ENCODE results near the gene PEAR1. TPM values are rescaled to one million over a fixed set of nuclear protein-coding genes. Genes with fewer than 3 reads are reported as not detected.
"Not testable (repeated sequence)": the region's sequence is repeated elsewhere in the genome, so short reads cannot be mapped to it uniquely, and the experiment has no call there.

Gene PEAR1
- total RNA-seq, 1 donor from 2014 or later: 11.5 TPM

GRCh38 chr1:156925154-156926010, 31.9 kb downstream of the PEAR1 start:
- peaks cover 16% of the 10 kb centered on the region for H3K27me3 ChIP-seq
- no peak for DNase-seq (ENCODE audit: extremely low spot score in 2 of 2)
- no peak overlapping the region for H3K4me3 ChIP-seq
- intact Hi-C loops (cut with DNase I): loop anchor here (10.0 kb wide), 1 partner anchor 139 kb away; no protein-coding TSS in a partner anchor
- H3K9me3 ChIP-seq: no peaks in the 10 kb centered on the region
- H3K36me3 ChIP-seq: no peaks in the 10 kb centered on the region
- H3K4me1 ChIP-seq: peaks cover 29% of the 10 kb centered on the region
- H3K27ac ChIP-seq: no peak overlapping the region
- TF ChIP-seq POLR2A (IDR thresholded peaks at IDR 0.05) (no peak), POLR2AphosphoS5 (IDR thresholded peaks at IDR 0.05; ENCODE audit: insufficient read depth in 1 of 2, low read depth in 1 of 2) (no peak), CTCF (IDR thresholded peaks at IDR 0.05) (no peak)

GRCh38 chr1:156926175-156926574, 32.7 kb downstream of the PEAR1 start:
- no peak for TF ChIP-seq CTCF (IDR thresholded peaks at IDR 0.05)
- no peak for TF ChIP-seq POLR2A (IDR thresholded peaks at IDR 0.05)
- TF ChIP-seq POLR2AphosphoS5 (IDR thresholded peaks at IDR 0.05; ENCODE audit: insufficient read depth in 1 of 2, low read depth in 1 of 2): no peak
- Histone ChIP-seq H3K36me3 (no peaks in the 10 kb centered on the region), H3K27me3 (peaks cover 16% of the 10 kb centered on the region), H3K27ac (no peak overlapping the region), H3K9me3 (no peaks in the 10 kb centered on the region), H3K4me1 (peaks cover 24% of the 10 kb centered on the region), H3K4me3 (no peak overlapping the region)
- no peak for DNase-seq (ENCODE audit: extremely low spot score in 2 of 2)
- intact Hi-C loops (cut with DNase I): loop anchor here (10.0 kb wide), 1 partner anchor 139 kb away; no protein-coding TSS in a partner anchor

DNA sequence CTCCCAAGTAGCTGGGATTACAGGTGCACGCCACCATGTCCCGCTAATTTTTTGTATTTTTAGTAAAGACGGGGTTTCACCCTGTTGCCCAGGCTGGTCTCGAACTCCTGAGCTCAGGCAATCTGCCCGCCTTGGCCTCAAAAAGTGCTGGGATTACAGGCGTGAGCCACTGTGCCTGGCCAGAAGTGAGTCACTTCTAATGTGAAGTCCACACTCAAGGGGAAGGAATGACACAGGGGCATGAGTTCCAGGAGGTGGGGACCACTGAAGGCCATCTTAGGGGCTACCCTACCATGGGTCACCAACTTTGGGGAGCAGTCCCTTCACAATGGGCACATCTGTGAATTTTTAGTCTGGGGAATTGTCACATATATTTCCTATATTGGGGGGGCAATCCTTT, 33.2 kb downstream of the PEAR1 start:
- H3K27ac ChIP-seq; DNase-seq (ENCODE audit: extremely low spot score in 2 of 2); H3K4me3 ChIP-seq; H3K9me3 ChIP-seq; H3K36me3 ChIP-seq: not testable (repeated sequence)
- peaks cover 16% of the 10 kb centered on the region for H3K27me3 ChIP-seq
- peaks cover 24% of the 10 kb centered on the region for H3K4me1 ChIP-seq
- intact Hi-C loops (cut with DNase I): loop anchor here (10.0 kb wide), 1 partner anchor 138 kb away; no protein-coding TSS in a partner anchor

GRCh38 chr1:156927215-156928042, 33.9 kb downstream of the PEAR1 start:
- H3K4me3 ChIP-seq: peak overlapping the region in 1 of 2 donors; percentile 33
- H3K27ac ChIP-seq: no peak overlapping the region
- no peaks in the 10 kb centered on the region for H3K9me3 ChIP-seq
- no peak for DNase-seq (ENCODE audit: extremely low spot score in 2 of 2)
- H3K36me3 ChIP-seq: no peaks in the 10 kb centered on the region
- peaks cover 16% of the 10 kb centered on the region for H3K27me3 ChIP-seq
- TF ChIP-seq POLR2AphosphoS5 (IDR thresholded peaks at IDR 0.05; ENCODE audit: insufficient read depth in 1 of 2, low read depth in 1 of 2) (no peak), CTCF (IDR thresholded peaks at IDR 0.05) (peak; percentile 38 to 61 (median 43))
- intact Hi-C loops (cut with DNase I): loop anchor here (10.0 kb wide), 1 partner anchor 137 kb away; no protein-coding TSS in a partner anchor
- peaks cover 24% of the 10 kb centered on the region for H3K4me1 ChIP-seq

DNA sequence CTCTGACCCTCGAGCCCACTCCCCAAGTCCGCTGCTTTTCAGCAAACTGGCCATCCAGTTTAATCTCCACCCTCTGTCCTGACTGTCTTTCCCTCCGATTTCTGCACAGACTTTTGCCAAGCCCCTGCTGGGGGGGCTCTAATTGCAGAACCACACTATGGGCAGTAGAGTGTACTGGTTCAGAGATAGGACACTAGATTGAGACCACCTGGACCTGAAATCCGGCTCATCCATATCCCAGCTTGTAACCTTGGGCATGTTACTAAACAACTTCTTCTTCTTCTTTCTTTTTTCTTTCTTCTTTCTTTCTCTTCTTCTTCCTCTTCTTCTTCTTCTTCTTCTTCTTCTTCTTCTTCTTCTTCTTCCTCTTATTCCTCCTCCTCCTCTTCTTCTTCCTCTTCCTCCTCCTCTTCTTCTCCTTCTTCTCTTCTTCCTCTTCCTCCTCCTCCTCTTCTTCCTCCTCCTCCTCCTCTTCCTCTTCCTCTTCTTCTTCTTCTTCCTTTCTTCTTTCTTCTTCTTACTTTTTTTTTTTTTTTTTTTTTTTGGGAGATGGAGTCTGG, 34.6 kb downstream of the PEAR1 start:
- no peaks in the 10 kb centered on the region for H3K9me3 ChIP-seq
- intact Hi-C loops (cut with DNase I): loop anchor here (10.0 kb wide), 1 partner anchor 137 kb away; no protein-coding TSS in a partner anchor
- H3K27me3 ChIP-seq: peaks cover 16% of the 10 kb centered on the region
- no peak overlapping the region for H3K27ac ChIP-seq
- TF ChIP-seq CTCF (IDR thresholded peaks at IDR 0.05): no peak
- TF ChIP-seq POLR2AphosphoS5 (IDR thresholded peaks at IDR 0.05; ENCODE audit: insufficient read depth in 1 of 2, low read depth in 1 of 2): no peak
- TF ChIP-seq POLR2A (IDR thresholded peaks at IDR 0.05): no peak
- H3K4me3 ChIP-seq: peak overlapping the region in 1 of 2 donors; percentile 33
- H3K4me1 ChIP-seq: peaks cover 22% of the 10 kb centered on the region
- DNase-seq (ENCODE audit: extremely low spot score in 2 of 2): no peak
- no peaks in the 10 kb centered on the region for H3K36me3 ChIP-seq
